SW 1271 (cell line): Measurements from ENCODE around the gene ERBB2.

Source experiments
- DNase-seq, 2 experiments: peaks; one replicate each; lab custom pipeline; 2025; lab: John Stamatoyannopoulos, UW

ERBB2 gene

DNA sequence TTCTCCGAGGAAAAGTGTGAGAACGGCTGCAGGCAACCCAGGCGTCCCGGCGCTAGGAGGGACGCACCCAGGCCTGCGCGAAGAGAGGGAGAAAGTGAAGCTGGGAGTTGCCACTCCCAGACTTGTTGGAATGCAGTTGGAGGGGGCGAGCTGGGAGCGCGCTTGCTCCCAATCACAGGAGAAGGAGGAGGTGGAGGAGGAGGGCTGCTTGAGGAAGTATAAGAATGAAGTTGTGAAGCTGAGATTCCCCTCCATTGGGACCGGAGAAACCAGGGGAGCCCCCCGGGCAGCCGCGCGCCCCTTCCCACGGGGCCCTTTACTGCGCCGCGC is at the start of gene ERBB2:
Gene ERBB2, plus strand, starts transcription at position 247 of the 330 bp plus-strand sequence. CDS start 175 bp downstream, outside the sequence.
- no peak for DNase-seq

DNA sequence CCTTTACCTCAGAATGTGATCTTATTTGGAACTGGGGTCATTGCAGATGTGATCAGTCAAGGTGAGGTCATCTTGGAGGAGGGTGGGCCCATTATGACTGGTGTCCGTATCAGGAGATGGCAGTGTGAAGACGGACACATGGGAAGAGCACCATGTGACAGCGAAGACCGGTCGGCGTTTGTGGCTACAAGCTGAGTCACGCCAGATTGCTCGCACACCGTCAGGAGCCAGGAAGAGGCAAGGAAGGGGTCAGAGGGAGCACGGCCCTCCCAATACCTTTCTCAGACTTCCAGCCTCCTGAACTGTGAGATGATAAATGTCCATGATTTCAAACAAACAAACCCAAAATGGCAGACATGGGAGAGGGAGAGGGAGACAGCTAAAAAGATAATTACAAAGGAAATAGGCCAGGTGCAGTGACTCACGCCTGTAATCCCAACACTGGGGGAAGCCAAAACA is 49.7 kb upstream of the ERBB2 start:
- DNase-seq = no peak

DNA sequence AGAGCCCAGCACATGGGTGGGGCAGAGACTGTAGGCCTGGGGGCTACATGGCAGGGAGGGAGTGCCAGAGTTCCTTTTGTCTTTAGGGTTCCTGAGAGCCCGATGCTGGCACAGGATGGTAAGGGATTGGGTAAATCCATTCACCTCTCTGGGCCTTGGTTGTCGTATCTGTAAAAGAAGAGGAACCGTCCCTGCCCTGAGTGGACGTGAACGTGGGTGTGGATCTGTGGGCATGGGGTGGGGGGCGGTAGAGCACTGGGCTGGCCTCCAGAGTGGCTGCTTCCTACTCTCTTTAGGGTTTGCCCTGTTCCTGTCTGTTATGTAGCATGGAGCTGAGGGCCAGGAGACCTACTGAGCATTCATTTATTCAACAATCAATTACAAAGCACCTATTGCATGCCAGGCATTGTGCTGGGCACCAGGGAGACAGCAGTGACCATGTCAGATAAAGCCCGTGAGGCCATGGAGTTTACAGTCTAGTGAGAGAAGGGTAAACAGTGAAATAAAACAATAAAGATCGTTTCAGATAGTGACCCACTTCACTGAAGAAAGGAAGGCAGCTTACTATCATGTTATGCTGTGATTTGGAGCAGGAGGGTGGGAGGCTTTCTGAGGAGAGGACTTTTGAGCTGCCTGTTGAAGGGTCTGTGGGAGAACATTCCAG is 47.8 kb upstream of the ERBB2 start:
- no peak for DNase-seq

DNA sequence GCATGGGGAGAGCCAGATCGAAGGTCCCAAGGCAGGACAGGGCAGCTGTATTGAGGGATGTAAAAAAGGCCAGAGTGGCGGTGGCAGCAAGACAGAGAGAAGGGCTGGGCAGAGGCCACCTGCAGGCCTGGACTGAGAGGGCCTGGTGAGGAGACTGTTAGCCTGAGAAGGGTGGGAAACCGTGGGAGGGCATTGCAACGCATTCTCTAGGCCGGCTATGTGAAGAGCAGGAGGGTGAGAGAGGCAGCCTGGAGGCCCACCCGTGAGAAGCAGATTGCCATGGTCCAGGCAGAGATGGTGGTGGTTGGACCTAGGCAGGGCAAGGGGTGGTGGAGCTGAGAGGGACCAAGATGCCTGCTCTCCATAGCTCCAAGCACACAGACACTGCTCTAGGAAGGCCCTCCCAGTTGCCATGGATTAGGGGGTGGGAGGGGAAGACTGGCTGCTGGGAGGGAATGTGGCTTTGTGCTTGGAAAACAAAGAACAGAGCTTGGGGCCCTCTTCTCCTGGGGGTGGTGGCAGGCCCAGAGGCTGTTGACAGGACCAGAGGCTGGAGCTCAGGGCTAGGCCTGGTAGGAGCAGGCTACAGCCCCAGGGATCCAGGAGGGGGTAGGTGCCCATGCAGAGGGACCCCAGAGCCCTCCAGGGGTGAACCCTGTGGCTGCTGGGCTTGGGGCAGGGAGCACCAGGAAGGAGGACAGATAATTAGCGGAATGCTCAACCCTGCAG is 47.1 kb upstream of the ERBB2 start:
- DNase-seq = no peak

DNA sequence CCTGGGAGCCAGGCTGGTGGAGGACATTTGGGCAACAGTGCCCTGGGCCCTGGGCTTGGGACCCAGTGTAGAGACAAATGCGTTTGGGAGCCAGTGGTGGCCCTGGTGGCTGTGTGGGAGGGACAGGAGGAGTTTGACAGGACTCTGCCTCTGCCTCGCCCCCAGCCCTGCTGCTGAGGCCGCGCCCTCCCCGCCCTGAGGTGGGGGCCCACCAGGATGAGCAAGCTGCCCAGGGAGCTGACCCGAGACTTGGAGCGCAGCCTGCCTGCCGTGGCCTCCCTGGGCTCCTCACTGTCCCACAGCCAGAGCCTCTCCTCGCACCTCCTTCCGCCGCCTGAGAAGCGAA is 46.6 kb upstream of the ERBB2 start:
- no peak for DNase-seq

DNA sequence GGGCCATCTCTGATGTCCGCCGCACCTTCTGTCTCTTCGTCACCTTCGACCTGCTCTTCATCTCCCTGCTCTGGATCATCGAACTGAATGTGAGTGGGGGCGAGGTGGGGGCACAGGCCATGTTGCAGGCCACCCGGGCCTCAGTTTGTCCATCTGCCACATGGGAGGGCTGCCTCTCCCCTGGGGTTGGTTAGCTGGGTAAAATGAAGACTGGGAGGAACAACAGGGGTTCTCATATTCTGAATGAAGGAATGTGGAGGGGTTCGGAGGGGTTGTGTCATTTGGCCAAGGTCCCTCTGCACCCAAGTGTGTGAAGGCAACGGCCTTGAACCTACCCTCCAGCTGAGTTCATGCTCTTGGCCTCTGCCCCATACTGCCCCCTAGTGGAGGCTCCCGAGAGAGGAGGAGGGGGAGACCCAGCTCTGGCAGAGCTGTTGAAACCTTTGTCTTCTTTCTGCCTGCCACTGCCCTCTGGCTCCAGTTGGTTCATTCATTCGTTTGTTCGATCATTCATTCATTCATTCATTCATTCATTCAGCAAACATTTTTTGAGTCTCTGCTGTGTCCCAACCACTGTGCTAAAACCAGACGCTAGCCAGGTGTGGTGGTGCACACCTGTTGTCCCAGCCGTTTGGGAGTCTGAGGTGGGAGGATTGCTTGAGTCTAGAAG is 46.1 kb upstream of the ERBB2 start:
- peak; percentile 21 to 36 for DNase-seq

DNA sequence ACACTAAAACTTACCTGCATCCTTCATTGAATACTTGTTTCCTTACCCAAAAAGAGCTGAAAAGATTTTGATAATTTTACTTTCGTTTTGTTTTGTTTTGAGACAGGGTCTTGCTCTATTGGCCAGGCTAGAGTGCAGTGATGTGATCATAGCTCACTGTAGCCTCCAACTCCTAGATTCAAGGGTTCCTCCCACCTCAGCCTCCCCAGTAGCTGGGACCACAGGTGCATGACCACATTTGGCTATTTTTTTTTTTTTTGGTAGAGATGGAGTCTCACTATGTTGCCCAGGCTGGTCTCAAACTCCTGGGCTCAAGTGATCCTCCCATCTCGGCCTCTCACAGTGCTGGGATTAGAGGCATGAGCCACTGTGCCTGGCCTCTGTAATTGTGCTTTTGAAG is 44.8 kb upstream of the ERBB2 start:
- no peak for DNase-seq

DNA sequence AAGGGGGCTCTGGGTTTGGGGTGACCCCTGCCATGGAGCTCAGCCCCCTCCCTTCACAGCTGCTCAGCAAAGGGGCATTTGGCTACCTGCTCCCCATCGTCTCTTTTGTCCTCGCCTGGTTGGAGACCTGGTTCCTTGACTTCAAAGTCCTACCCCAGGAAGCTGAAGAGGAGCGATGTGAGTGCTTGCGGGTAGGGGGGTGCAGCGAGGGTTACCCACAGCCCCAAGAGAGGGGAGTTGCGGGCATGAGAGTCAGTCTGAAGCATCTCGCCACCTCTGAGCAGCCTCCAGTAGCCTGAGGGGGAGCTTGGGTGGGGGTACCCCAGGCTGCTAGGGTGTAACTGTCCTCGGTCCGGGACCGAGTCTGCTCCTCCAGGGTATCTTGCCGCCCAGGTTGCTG is 41.5 kb upstream of the ERBB2 start:
- DNase-seq = no peak

DNA sequence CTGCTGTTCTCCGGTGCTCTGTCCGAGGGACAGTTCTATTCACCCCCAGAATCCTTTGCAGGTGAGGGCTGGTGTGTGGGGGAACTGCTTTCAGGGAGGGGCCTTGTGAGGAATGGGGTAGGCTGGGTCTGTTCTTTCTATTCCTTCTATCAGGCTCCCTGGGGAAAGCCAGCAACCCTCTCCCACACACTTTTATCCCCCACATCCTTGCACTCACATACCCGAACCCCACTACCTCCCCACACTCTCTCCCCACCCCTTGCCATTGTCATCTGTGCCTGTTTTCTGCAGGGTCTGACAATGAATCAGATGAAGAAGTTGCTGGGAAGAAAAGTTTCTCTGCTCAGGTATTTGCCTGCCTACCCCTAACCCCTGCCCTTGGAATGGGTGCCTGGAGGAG is 41.1 kb upstream of the ERBB2 start:
- DNase-seq = no peak

DNA sequence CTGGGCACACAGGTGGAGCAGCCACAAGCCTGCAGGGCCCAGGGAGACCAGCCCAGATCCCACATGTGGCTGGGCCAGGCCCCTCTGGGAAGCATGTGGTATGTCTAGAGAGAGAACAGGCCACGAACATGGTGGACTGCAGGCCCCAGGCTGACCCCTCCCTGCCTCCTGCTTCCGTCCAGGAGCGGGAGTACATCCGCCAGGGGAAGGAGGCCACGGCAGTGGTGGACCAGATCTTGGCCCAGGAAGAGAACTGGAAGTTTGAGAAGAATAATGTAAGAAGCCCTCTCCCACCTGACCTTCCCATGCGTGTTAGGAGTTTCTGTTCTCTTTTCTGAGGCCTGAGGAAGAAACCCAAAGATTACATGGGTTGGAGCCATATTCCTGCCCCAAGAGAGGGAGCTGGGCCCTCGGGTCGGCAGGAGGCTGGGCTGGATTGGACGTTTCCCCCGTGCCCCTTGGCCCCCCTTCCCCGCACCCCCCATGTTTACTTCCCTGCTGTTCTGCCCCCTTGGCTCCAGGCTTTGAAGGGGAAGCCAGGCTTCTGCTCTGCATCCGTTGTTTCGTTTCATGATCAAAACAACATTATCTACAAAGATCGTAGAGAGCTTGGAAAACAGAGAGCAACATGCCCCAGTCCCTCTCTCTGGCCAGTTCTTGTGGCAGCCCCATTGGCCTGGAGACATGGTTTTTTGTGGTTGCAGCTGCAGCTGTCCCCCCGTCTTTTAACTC is 40.4 kb upstream of the ERBB2 start:
- no peak for DNase-seq

DNA sequence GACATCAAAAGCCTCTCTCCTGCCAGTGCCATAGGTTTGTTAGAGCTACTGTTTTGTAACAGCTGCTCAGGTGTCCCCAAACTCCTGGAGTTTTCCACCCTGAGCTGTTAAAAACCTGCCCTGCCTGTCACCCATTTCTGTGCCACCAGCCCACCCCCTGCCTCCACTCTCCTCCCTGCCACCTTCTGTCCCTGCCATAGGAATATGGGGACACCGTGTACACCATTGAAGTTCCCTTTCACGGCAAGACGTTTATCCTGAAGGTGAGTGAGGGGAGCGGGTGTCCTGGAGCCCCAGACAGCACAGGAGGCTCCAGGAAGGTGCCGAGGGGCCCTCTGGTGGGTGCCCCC is 39.9 kb upstream of the ERBB2 start:
- no peak for DNase-seq

DNA sequence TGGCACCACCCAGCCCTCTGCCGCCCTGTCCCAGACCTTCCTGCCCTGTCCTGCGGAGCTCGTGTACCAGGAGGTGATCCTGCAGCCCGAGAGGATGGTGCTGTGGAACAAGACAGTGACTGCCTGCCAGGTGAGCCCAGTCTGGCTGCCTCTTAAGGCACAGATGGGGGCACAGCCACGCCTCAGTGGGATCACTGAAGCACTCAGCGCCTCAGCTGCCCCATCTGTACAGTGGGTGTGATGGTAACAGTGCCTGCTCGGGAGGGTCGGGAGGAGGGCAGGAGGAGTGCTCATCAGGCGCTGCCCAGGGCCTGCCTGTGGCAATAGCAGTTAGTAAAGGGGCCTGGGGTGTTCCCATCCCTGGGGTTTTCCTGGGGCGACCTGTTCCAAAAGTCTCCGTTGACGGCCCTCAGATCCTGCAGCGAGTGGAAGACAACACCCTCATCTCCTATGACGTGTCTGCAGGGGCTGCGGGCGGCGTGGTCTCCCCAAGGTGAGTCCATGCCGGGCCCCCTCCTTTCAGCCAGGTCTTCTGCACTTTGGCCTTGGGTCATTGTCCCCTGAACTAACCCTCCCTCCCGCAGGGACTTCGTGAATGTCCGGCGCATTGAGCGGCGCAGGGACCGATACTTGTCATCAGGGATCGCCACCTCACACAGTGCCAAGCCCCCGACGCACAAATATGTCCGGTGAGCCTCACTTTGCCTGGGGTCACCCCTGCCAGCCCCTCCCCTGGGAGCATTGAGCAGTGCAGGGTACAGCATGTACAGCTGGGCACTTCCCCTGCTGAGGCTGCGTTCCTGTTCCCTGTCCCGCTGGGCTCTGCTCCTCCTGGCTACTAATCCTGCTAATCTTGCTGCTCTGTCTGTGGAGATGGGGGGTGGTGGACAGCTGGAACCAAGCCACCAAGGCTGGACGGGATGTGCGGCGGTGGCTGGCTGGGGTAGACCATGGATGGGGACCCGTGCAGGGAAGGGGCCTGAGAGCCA is 39.2 kb upstream of the ERBB2 start:
- DNase-seq = no peak

DNA sequence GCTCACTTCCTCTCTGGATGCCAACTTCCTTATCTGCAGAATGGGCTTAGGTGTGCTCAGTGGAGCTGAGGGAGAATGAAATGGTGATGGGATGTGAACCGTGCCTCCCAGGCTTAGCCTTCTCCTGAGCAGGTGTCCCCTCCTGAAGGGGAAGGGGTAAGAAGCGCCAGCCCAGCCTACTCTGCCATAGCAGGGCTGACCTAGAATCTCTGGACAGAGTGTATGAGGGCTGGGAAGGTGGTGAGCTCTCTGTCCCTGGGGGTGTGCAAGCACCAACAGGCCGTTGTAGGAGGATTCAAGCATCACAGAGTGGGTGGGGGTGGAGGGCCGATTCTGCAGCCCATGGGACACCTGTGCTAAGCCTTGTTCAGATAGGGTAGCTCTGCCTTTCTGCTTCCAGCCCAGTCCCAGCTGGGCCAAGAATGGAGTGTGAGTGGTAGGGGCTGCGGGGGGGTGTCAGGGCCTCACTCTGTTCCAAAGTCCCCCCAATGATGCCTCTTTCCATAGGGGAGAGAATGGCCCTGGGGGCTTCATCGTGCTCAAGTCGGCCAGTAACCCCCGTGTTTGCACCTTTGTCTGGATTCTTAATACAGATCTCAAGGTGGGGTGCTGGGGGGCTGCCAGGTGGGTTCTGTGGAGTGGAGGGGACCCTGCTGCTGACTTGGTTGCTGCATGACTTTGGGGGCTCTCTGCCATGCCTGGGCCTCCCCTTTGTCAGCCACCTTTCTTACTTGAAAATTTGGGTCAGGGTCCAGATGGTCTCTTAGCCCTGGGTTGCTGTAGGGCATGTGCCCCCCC is 37.9 kb upstream of the ERBB2 start:
- no peak for DNase-seq

DNA sequence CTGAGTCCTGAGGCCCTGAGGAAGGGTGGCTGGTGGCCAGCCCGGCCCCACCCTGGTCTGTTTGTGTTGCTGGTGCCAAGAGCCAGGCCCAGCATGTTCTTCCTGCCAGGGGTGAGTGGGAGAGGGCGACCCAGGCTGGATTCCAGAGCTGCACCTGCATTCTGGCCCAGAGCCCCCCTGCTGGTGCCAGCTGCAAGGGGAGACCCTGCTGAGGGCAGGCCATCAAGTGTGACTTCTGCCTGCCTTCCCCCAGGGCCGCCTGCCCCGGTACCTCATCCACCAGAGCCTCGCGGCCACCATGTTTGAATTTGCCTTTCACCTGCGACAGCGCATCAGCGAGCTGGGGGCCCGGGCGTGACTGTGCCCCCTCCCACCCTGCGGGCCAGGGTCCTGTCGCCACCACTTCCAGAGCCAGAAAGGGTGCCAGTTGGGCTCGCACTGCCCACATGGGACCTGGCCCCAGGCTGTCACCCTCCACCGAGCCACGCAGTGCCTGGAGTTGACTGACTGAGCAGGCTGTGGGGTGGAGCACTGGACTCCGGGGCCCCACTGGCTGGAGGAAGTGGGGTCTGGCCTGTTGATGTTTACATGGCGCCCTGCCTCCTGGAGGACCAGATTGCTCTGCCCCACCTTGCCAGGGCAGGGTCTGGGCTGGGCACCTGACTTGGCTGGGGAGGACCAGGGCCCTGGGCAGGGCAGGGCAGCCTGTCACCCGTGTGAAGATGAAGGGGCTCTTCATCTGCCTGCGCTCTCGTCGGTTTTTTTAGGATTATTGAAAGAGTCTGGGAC is 37.1 kb upstream of the ERBB2 start:
- no peak for DNase-seq

DNA sequence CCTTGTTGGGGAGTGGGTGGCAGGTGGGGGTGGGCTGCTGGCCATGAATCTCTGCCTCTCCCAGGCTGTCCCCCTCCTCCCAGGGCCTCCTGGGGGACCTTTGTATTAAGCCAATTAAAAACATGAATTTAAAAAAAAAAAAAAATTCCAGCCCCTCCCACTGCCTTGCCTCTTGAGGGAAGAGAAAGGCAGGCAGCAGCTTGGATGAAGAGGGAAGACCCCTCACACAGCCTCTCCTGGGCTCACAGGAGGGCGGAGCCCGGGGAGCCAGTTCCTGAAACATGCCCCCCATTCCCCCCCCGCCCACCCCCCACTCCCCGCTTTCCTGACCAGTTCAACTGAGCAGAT is 36.5 kb upstream of the ERBB2 start:
- no peak for DNase-seq

DNA sequence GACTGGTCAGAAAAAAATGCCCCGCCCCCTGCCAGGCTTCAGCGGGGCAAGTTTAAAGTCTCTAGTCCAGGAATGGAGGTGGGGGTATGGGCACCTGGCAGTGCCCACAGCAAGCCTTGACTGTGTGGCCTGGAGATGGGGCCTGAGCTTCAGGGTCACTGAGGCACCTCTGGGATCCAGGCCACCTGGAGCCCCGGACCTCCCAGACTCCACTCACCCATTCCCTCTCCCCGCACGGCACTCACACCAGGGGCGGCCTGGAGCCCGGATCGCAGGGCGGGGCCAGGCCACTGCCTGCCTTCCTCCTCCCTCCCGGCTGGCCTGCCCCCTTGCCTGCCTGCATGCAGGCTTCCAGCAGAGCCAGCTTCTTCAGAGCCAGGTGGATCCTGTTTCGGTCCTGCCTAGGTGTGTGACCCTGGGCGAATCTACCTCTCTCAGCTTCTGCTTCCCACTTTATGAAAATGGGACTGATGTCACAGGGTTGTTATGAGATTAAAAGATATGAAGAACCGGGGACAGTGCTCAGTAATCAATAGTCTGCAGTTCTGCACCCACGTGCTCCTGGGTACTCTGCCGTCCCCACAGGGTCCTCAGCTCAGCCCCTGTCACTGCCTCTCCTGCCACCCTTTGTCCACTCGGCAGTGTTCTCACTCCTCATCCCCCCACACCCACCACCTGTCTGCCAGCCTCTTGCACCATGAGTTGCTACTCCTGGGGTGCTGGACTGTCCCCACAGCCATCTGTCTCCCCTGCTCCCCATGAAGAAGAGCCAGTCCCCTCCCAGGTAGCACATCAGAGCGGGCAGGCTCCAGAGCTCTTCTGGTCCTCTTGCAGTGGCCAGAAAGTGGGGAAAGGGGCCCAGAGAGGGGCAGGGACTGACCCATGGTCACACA is 35.9 kb upstream of the ERBB2 start:
- no peak for DNase-seq

DNA sequence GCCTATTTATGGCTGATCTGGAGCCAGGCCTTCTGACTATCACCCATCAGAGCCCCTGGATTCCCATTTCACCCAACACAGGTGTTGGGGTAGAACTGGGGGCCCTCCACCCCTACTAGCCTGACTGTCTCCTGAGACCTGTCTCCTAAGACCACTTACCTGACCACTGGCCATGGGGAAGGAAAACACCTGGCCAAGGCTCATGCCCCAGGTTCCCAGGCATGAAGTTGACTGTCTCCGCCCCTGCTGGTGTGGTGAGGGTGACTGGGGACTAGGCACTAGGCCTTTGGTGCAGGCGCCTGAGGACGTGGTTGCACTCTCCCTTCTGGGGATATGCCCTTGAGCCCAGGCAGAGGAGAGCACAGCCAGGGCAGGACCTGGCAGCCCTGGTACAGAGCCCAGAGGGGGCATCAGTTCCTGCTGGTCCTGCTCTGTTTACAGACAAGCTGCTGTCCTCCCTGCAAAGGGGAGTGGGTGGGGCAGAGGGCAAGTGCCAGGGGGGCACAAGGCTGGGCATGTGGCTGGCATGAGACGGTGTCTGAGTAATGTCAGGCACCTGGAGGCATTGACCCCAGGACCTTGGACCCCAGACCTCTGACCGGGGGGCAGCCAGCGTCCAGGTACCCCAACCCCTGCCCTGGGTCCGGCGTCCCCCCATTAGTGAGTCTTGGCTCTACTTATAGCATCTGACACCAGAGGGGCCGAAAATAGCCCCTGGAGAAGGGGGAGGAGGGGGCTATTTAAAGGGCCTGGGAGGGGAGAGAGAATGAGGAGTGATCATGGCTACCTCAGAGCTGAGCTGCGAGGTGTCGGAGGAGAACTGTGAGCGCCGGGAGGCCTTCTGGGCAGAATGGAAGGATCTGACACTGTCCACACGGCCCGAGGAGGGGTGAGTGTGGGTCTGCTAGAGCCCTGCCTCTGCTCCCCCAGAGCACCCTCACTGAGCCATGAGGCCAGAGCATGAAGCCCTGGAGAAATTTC is 35.0 kb upstream of the ERBB2 start, which contains the start of gene TCAP:
Gene TCAP, plus strand, starts transcription at position 769 of the 981 bp plus-strand sequence. Its CDS starts 11 bp downstream, at position 780.
- no peak for DNase-seq
